Activated naive CD8-positive, alpha-beta T cell treated with anti-CD3 and anti-CD28 coated beads, Interleukin-2, amount 50 U/mL, for 16 hours (primary cell): Measurements from ENCODE around the gene CDC42BPG.

ENCODE experiments used
- DNase-seq: peaks from one replicate; pipeline ENCODE4 v3.0.0-alpha.2; 2020; ENCODE audit warnings: low read depth, low spot score

The CDC42BPG gene

DNA sequence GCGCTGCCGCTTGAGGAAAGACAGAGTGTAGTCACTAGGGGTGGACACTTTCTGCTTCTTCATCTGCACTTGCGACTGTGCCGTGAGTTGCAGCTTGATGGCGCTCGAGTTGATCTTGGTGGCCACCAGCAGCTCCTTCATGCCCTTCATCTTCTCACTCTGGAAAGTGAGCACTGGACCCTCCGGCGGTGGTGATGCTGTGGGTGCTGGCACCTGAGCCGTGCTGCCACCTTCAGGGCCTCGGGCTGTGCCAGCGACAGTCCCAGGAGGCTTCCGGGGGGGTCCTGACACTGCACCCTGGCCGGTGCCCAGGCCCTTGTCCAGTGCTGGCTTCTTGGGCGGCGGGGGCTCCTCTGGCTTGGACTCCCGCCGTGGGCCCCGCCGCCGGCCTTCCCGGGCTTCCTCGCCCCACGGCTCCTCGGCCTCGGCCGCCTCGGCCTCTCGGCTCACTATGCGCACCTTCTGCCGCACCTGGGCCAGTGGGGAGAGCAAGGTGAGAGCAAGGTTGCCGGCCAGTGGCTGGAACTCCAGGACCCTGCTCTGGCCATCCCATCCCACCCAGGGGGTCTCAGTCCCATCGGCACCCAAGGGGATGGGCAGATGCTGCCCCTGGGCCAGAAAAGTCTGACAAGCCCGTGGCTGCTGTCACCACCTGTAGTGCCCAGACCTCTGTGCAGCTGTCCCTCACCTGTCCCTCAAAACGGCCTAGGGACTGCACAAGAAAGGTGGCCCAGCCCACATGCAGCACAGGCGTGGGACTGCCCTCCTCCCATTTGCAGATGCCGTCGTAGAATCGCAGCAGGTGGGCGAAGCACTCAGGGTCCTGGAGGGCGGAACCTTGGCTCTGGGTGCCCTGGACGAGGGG, 39.9 kb downstream of the CDC42BPG start:
- no peak for DNase-seq

- no peak for DNase-seq
Observed at GRCh38 chr11:64803846-64804345, 40.6 kb downstream of the CDC42BPG start.

- peak; percentile 68 for DNase-seq
Observed at GRCh38 chr11:64803158-64803845, 41.2 kb downstream of the CDC42BPG start, which contains the start of gene MAP4K2. MAP4K2 (minus strand) TSS chr11:64803214; CDS start chr11:64803149, 65 bp downstream.

- DNase-seq = no peak
Observed at GRCh38 chr11:64802370-64803157, 41.9 kb downstream of the CDC42BPG start.

GRCh38 chr11:64801561-64802369, 42.7 kb downstream of the CDC42BPG start:
- no peak for DNase-seq

GRCh38 chr11:64801158-64801464, 43.3 kb downstream of the CDC42BPG start:
- no peak for DNase-seq

- DNase-seq = no peak
Observed at GRCh38 chr11:64800303-64801157, 43.9 kb downstream of the CDC42BPG start.

DNA sequence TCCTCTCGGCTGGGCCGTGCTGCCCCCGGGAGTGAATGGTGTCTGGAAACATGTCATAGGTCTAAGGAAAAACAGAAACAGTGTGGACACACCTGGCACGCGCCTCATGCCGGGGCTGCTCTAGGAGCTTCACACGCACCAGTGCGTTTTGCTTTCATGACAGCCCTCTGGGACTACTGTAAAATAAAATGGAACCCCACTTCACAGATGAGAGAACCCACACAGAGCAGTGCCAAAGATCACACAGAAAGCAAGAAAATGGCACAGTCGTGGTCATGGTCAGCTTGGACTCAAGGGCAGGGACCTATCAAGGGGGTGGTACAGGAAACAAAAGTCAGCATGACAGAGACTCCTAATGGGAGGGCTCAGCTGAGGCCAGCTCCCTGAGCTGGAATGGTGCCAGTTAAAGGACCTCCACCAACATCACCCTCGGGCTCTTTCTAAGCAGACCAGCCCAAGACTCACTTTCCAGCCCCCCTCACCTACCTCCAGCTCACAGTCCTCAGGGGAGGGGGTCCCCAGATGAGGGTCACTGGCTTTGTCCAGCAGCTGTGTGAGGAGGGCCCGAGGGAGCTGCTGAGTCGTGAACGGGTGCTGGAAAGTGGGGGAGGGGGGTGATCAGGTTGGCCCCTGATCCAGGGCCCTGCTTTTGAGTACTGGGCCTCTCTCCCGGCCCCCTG, 44.7 kb downstream of the CDC42BPG start:
- no peak for DNase-seq

DNA sequence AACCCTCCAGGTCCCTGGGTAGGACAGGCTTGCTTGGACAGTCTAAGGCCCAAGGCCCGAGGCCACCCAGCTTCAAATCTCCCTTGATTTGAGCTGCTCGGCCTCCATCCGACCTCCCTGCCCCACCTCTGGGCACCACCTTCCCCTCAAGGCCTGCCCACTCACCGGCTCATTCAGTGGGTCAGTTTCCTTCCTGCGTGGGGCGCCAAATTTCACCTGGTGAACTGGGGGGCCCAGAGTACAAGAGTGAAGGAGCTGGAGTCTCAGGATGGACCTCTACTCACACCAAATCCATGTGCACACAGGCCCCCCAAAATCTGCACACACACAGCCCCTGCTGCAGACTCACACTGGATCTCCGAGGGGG, 45.2 kb downstream of the CDC42BPG start:
- DNase-seq = no peak

DNA sequence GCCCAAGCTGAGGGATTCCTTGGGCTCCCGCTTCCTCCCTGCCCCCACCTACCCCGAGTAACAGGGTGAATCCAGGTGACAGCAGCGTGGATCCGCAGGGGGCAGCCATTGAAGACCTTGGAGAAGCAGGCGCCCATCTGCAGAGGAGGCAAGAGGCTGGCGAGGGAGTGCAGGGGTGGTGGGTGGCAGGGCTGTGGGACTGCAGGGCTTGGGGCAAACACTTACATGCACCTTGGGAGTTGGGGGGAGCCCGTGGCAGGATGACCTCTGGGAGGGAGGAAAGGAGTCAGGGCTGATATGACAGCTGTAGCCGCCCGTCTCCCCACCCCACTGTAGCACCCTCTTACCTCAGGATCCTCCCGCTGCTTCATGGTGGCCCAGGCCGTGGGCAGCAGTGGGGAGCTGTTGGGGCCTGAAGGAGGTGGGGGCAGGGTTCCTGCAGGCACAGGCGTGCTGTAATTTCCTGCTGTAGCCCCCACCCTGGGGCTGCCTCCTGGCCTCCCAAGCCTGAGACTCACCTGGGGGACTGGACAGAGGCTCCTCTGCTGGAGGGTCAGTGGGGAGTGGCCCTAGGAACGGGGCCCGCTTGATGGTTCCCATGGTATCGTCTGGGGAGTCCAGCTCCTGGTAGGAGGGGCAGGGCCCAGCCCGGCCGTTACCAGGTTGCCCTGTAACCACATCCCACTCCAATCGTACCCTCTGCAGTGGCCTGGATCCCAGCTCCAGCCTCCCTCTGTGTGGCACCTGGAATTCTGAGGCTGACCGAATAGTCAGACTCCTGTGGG, 47.5 kb downstream of the CDC42BPG start:
- no peak for DNase-seq

GRCh38 chr11:64796047-64796756, 48.3 kb downstream of the CDC42BPG start:
- no peak for DNase-seq

DNA sequence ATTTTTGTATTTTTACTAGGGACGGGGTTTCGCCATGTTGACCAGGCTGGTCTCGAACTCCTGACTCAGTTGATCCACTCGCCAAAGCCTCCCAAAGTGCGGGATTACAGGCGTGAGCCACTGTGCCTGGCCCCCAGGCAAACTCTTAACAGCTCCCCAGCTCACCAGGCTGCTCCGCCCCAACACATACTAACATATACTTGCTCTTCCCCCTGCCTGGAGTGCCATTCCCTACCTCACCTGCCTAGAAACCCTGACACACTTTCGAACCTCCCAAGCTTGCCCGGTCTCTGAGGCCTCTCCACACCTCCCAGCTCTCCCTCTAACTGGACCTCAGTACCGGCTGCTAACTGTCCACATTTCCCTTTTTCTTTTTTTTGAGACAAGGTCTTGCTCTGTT, 49.9 kb downstream of the CDC42BPG start:
- no peak for DNase-seq

GRCh38 chr11:64793271-64794160, 50.9 kb downstream of the CDC42BPG start:
- no peak for DNase-seq

DNA sequence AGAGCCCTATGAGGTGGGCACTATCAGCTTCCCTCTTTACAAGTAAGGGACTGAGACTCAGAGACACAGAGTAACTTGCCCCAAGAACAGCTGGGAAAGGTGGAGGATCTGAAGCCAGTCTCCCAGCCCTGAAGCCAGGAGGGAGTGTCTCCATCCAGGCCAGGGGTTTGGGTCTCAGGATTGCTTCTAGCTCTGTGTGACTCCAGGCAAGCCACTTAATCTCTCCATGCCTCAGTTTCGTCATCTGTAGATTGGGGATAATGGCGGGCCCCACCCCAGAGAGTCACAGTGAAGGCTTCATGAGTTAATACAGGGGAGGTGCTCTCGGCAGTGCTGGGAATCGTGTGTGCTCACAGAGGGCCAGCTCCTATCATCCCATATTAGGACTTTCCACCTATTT, 52.0 kb downstream of the CDC42BPG start:
- DNase-seq = no peak

DNA sequence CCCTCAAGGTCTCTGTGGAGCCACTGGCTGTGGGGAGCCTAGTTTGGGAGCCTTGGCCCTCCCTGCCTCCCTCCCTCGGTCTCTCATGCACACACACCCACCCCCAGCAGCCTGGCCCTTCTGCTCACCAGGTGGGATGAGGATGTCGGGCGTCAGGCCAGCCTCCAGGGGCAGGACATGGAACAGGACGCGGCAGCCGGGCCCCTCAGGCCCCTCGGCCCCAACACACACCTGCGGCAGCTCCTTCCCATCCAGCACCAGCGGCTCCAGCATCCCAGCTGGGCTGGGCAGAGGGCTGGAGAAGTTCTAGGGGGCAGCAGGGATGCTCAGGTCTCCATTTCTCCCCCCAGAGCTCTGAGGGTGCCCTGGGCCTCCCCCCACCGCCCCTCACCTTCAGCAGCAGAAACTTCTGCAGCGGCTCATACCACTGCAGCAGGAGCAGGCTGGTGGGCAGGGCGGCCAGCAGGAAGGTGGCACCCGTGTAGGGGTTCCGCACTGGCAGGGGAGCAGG, 52.6 kb downstream of the CDC42BPG start:
- DNase-seq = no peak

DNA sequence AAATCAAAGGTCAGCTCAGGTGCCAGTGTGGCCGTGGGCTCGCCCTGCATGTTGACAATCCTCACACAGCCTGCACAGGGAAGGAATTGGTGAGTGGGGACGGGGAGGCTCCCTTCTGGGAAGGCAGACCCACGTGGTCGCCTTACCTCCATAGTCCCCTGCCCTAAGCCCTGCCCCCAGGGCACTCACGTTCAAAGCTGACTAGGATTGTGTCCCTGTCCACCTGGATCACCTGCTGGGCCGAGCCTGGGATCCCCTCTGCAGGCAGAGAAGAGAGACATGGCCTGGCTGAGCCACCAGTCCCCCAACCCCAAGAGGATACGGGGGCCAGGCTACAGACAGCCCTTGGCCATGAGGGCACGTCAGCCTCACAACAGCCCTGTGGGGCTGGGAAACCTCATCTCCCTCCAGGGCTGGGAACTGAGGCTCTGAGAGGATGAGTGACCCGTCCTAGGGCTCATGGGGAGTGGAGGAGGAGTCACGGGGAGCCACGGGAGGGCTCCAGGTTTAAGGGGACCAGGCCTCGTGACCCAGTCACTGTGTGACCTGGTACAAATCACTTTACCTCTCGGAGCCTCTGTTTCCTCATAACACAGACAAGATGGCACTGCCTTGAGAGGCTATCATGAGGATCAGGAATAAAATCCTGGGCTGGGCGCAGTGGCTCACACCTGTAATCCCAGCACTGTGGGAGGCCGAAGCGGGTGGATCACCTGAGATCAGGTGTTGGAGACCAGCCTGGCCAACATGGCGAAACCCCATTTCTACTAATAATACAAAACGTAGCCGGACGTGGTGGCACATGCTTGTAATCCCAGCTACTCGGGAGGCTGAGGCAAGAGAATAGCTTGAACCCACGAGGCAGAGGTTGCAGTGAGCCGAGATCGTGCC, 54.0 kb downstream of the CDC42BPG start:
- DNase-seq = no peak
